Ishikawa (cell line): ENCODE data around the gene CERS6.

Experiments
- CEBPB ChIP-seq: IDR thresholded peaks from 2 replicates; pipeline ENCODE4 v1.6.1; 2012
- CREB1 ChIP-seq: IDR thresholded peaks from 2 replicates; pipeline ENCODE4 v1.6.1; 2012; ENCODE audit warnings: low read depth
- EP300 ChIP-seq: IDR thresholded peaks from 2 replicates; pipeline ENCODE4 v1.6.1; 2012; ENCODE audit warnings: borderline replicate concordance
- FOXM1 ChIP-seq: IDR thresholded peaks from 2 replicates; pipeline ENCODE4 v1.6.1; 2012; ENCODE audit warnings: low read depth, borderline replicate concordance
- NFIC ChIP-seq: IDR thresholded peaks from 2 replicates; pipeline ENCODE4 v1.6.1; 2012
- RAD21 ChIP-seq: IDR thresholded peaks from 2 replicates; pipeline ENCODE4 v1.6.1; 2012; ENCODE audit warnings: low read depth
- TAF1 ChIP-seq: IDR thresholded peaks from 2 replicates; pipeline ENCODE4 v1.6.1; 2012; ENCODE audit warnings: low read depth, mild to moderate bottlenecking
- TEAD4 ChIP-seq: IDR thresholded peaks from 2 replicates; pipeline ENCODE4 v1.6.1; 2012
- YY1 ChIP-seq: IDR thresholded peaks from 2 replicates; pipeline ENCODE4 v1.6.1; 2012; ENCODE audit warnings: low read depth
- TF ChIP-seq, protein P1 (sequence below): IDR thresholded peaks from 2 replicates; pipeline ENCODE4 v1.6.1; 2012
- TF ChIP-seq, protein P2 (sequence below): IDR thresholded peaks from 2 replicates; pipeline ENCODE4 v1.6.1; 2012; ENCODE audit warnings: low read depth, mild to moderate bottlenecking
- TF ChIP-seq, protein P3 (sequence below): IDR thresholded peaks from 2 replicates; pipeline ENCODE4 v1.6.1; 2012

DNA sequence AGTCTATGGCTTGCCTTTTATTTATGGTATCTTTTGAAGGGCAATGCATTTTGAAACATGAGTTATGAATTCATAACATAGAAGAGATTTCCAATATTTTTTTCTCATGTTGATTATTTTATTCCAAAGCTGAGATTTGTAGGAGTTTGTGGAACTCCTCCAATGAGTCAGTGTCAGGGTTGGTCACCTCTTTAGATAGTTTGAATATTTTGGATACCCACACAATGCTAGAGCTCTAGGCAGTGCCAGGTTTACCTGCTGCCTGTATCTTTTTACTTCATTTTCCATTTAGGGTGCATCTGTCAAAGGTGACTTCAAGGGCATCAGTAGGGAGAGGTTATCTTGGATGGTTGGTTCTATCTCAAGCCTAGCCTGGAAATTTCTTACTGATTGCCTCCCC, 152.7 kb downstream of the CERS6 start:
- TF ChIP-seq RAD21 (no peak), YY1 (no peak), FOXM1 (no peak), CREB1 (no peak), CEBPB (no peak), EP300 (no peak), TAF1 (no peak), NFIC (no peak), TEAD4 (no peak)
- TF ChIP-seq, protein P1, sequence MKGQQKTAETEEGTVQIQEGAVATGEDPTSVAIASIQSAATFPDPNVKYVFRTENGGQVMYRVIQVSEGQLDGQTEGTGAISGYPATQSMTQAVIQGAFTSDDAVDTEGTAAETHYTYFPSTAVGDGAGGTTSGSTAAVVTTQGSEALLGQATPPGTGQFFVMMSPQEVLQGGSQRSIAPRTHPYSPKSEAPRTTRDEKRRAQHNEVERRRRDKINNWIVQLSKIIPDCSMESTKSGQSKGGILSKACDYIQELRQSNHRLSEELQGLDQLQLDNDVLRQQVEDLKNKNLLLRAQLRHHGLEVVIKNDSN = no peak
- TF ChIP-seq, protein P2, sequence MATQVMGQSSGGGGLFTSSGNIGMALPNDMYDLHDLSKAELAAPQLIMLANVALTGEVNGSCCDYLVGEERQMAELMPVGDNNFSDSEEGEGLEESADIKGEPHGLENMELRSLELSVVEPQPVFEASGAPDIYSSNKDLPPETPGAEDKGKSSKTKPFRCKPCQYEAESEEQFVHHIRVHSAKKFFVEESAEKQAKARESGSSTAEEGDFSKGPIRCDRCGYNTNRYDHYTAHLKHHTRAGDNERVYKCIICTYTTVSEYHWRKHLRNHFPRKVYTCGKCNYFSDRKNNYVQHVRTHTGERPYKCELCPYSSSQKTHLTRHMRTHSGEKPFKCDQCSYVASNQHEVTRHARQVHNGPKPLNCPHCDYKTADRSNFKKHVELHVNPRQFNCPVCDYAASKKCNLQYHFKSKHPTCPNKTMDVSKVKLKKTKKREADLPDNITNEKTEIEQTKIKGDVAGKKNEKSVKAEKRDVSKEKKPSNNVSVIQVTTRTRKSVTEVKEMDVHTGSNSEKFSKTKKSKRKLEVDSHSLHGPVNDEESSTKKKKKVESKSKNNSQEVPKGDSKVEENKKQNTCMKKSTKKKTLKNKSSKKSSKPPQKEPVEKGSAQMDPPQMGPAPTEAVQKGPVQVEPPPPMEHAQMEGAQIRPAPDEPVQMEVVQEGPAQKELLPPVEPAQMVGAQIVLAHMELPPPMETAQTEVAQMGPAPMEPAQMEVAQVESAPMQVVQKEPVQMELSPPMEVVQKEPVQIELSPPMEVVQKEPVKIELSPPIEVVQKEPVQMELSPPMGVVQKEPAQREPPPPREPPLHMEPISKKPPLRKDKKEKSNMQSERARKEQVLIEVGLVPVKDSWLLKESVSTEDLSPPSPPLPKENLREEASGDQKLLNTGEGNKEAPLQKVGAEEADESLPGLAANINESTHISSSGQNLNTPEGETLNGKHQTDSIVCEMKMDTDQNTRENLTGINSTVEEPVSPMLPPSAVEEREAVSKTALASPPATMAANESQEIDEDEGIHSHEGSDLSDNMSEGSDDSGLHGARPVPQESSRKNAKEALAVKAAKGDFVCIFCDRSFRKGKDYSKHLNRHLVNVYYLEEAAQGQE = no peak
- TF ChIP-seq, protein P3, sequence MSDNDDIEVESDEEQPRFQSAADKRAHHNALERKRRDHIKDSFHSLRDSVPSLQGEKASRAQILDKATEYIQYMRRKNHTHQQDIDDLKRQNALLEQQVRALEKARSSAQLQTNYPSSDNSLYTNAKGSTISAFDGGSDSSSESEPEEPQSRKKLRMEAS = no peak
